GM12878 (cell line): ENCODE data around the gene MATN1. TPM values are rescaled to one million over a fixed set of nuclear protein-coding genes. Genes with fewer than 3 reads are reported as not detected.

Source experiments
- BMI1 ChIP-seq: fragments of 450-650 bp; IDR thresholded peaks from 2 replicates; pipeline ENCODE4 v1.6.1; 2016; ENCODE audit warnings: mild to moderate bottlenecking, moderate library complexity, borderline replicate concordance
- CHD2 ChIP-seq: IDR thresholded peaks from 2 replicates; pipeline ENCODE4 v1.6.1; 2011; ENCODE audit warnings: low read depth, low read length, improper control_type of control experiment, borderline replicate concordance
- FOS ChIP-seq: IDR thresholded peaks from 3 replicates; pipeline ENCODE4 v1.6.1; 2011; ENCODE audit warnings: borderline replicate concordance; ENCODE audit not compliant: insufficient read length; ENCODE audit errors: extremely low read depth
- FOXK2 ChIP-seq: fragments of 450-650 bp; IDR thresholded peaks from 2 replicates; pipeline ENCODE4 v1.6.1; 2017; ENCODE audit warnings: mild to moderate bottlenecking, moderate library complexity
- GABPA ChIP-seq: IDR thresholded peaks from 2 replicates; pipeline ENCODE4 v1.6.1; 2014; ENCODE audit warnings: antibody characterized with exemption, low read depth, mild to moderate bottlenecking, inconsistent platforms
- GATAD2B ChIP-seq: fragments of 450-650 bp; conservative IDR thresholded peaks from 2 replicates; pipeline ENCODE4 v1.6.1; 2017; ENCODE audit warnings: low read depth, mild to moderate bottlenecking, moderate library complexity
- NFYA ChIP-seq: IDR thresholded peaks from 2 replicates; pipeline ENCODE4 v1.6.1; 2011; ENCODE audit warnings: low read depth, mild to moderate bottlenecking, low read length, improper control_type of control experiment, borderline replicate concordance
- POLR2AphosphoS2 ChIP-seq: IDR thresholded peaks from 2 replicates; pipeline ENCODE4 v1.6.1; 2011; ENCODE audit warnings: low read depth, mild to moderate bottlenecking, low read length, improper control_type of control experiment, moderate library complexity
- POLR2AphosphoS5 ChIP-seq: IDR thresholded peaks from 2 replicates; pipeline ENCODE4 v1.6.1; 2011; ENCODE audit warnings: mild to moderate bottlenecking, low read length, inconsistent platforms
- RB1 ChIP-seq: fragments of 450-650 bp; formaldehyde crosslinking; IDR thresholded peaks from 2 replicates; pipeline ENCODE4 v1.6.1; 2017; ENCODE audit warnings: mild to moderate bottlenecking, borderline replicate concordance
- SMAD5 ChIP-seq: IDR thresholded peaks from 2 replicates; pipeline ENCODE4 v1.6.1; 2016; ENCODE audit warnings: antibody characterized with exemption, low read depth
- SREBF2 ChIP-seq: IDR thresholded peaks from 2 replicates; pipeline ENCODE4 v1.6.1; 2012; ENCODE audit warnings: mild to moderate bottlenecking, low read length
- SUPT20H ChIP-seq: IDR thresholded peaks from 2 replicates; pipeline ENCODE4 v1.6.1; 2011; ENCODE audit warnings: low read depth, mild to moderate bottlenecking, low read length, moderate library complexity, borderline replicate concordance; ENCODE audit not compliant: control insufficient read depth
- TAF1 ChIP-seq: IDR thresholded peaks from 2 replicates; pipeline ENCODE4 v1.6.1; 2011; ENCODE audit warnings: mild to moderate bottlenecking, low read depth, low read length, borderline replicate concordance
- YBX1 ChIP-seq: fragments of 450-650 bp; IDR thresholded peaks from 2 replicates; pipeline ENCODE4 v1.6.1; 2016; ENCODE audit warnings: antibody characterized with exemption
- polyA plus RNA-seq, 11 experiments: library from polyadenylated mRNA; depleted of rRNA in 4 of 11; unstranded in 6 of 11; stranded (reverse) in 5 of 11; fragments of >200 nt; fragmentation: Nextera tagmentation in 4 of 11; fragmentation: Illumina TruSeq in 1 of 11; extraction: Ambion mirVana in 4 of 11; extraction: Trizol in 1 of 11; gene quantifications; 1 replicate in 1 of 11; 2 replicates in 10 of 11; pipeline versions ENCODE4 v1.2.1 to v1.2.3, GENCODE V29; 2011 to 2016; ENCODE audit warnings: inconsistent platforms in 2 of 11, missing spikeins in 2 of 11, low read depth in 1 of 11
- total RNA-seq, 4 experiments: library from RNA; depleted of rRNA in 3 of 4; stranded (reverse); fragments of >200 nt in 3 of 4; fragmentation: Illumina TruSeq in 1 of 4; extraction: Trizol in 1 of 4; gene quantifications; 2 replicates each; pipeline versions ENCODE4 v1.2.1 to v1.2.3, GENCODE V29; 2013 to 2021
- TF ChIP-seq, protein P1 (sequence below): IDR thresholded peaks from 2 replicates; pipeline ENCODE4 v1.6.1; 2011; ENCODE audit warnings: borderline replicate concordance, low read depth, mild to moderate bottlenecking, moderate library complexity, low read length; ENCODE audit not compliant: insufficient read depth, poor library complexity, severe bottlenecking
- TF ChIP-seq, protein P2 (sequence below): IDR thresholded peaks from 2 replicates; pipeline ENCODE4 v1.6.1; 2011; ENCODE audit warnings: mild to moderate bottlenecking, low read depth, low read length, moderate library complexity; ENCODE audit not compliant: insufficient replicate concordance
- TF ChIP-seq, protein P3 (sequence below): fragments of 450-650 bp; IDR thresholded peaks from 2 replicates; pipeline ENCODE4 v1.6.1; 2016; ENCODE audit warnings: mild to moderate bottlenecking

MATN1 gene
- total and polyA plus RNA-seq, 10 of the 15 experiments (the other 5 are each of a cell fraction or from before 2014, with no cell fraction given), result 0.04 to 0.50 (median 0.10) TPM; not detected in 1

DNA sequence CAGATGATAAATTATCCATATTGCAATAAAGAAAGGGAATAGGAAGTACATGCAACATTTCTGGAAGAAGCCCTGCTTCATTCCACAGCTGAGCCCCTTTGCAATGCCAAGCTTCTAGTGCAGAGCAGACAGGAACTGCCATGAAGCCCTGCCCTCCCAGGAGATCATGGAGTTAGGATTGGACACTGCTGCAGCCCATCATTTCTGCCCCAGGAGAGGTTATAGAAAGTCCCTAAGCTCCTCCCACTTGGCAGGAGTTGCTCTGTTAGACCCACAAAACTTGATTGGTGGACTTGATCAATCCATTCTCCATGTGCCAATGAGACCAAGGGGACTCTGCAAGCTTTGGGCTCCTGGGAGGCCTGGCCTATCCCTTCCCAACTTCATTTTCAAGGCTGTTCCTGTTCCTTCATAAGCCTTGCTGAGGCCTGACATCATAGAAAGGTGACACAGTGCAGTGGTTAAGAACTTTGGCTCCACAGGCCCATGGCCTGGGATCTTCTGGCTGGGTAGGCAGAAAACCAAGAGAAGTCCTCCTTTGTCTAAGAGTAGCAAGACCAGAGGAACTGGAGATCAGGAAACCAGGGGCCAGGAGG lies 35.5 kb upstream of the MATN1 start (continued):
- TF ChIP-seq BMI1 (no peak), RB1 (no peak), NFYA (peak; percentile 53), FOXK2 (no peak), POLR2AphosphoS2 (no peak), GATAD2B (no peak), FOS (no peak), CHD2 (peak; percentile 54; the same call in 1 of the 2 replicates), TAF1 (peak; percentile 48; the same call in 1 of the 2 replicates), SMAD5 (0 out of 2 replicates have a peak, but pooled peaks have one; percentile 11), GABPA (no peak), SREBF2 (no peak), POLR2AphosphoS5 (no peak), YBX1 (no peak), SUPT20H (no peak)
- TF ChIP-seq, protein P1, sequence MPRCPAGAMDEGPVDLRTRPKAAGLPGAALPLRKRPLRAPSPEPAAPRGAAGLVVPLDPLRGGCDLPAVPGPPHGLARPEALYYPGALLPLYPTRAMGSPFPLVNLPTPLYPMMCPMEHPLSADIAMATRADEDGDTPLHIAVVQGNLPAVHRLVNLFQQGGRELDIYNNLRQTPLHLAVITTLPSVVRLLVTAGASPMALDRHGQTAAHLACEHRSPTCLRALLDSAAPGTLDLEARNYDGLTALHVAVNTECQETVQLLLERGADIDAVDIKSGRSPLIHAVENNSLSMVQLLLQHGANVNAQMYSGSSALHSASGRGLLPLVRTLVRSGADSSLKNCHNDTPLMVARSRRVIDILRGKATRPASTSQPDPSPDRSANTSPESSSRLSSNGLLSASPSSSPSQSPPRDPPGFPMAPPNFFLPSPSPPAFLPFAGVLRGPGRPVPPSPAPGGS, result no peak
- TF ChIP-seq, protein P2, sequence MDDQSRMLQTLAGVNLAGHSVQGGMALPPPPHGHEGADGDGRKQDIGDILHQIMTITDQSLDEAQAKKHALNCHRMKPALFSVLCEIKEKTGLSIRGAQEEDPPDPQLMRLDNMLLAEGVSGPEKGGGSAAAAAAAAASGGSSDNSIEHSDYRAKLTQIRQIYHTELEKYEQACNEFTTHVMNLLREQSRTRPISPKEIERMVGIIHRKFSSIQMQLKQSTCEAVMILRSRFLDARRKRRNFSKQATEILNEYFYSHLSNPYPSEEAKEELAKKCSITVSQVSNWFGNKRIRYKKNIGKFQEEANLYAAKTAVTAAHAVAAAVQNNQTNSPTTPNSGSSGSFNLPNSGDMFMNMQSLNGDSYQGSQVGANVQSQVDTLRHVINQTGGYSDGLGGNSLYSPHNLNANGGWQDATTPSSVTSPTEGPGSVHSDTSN, result peak; percentile 96
- TF ChIP-seq, protein P3, sequence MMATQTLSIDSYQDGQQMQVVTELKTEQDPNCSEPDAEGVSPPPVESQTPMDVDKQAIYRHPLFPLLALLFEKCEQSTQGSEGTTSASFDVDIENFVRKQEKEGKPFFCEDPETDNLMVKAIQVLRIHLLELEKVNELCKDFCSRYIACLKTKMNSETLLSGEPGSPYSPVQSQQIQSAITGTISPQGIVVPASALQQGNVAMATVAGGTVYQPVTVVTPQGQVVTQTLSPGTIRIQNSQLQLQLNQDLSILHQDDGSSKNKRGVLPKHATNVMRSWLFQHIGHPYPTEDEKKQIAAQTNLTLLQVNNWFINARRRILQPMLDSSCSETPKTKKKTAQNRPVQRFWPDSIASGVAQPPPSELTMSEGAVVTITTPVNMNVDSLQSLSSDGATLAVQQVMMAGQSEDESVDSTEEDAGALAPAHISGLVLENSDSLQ, result peak; percentile 98
